Testis (tissue), 3 donors: ENCODE measurements around the gene ITGAE. TPM values are rescaled to one million over a fixed set of nuclear protein-coding genes. Genes with fewer than 3 reads are reported as not detected.

ENCODE experiments used
- DNase-seq: peaks from one replicate; pipeline ENCODE4 v3.0.0-alpha.2; 2019
- H3K27ac ChIP-seq, 2 donors: fragments of 200-600 bp; sonication (generic); one replicate each; pipeline ENCODE4 v1.5.1; 2019
- H3K27me3 ChIP-seq: fragments of 200-600 bp; sonication (generic); one replicate; pipeline ENCODE4 v1.5.1; 2019
- H3K36me3 ChIP-seq: fragments of 200-600 bp; sonication (generic); one replicate; pipeline ENCODE4 v1.5.1; 2017; ENCODE audit warnings: low read depth; ENCODE audit errors: missing control alignments
- H3K4me1 ChIP-seq: fragments of 200-600 bp; sonication (generic); one replicate; pipeline ENCODE4 v1.5.1; 2019
- H3K4me3 ChIP-seq, 2 donors: fragments of 200-600 bp; sonication (generic); one replicate each; pipeline ENCODE4 v1.5.1; 2017 to 2019
- H3K9me3 ChIP-seq: fragments of 200-600 bp; sonication (generic); one replicate; pipeline ENCODE4 v1.5.1; 2017
- CTCF ChIP-seq, 3 experiments: fragments of 450-650 bp in 2 of 3; fragments of 200-600 bp in 1 of 3; sonication (generic) in 1 of 3; IDR thresholded peaks; one replicate each; pipeline ENCODE4 v1.5.1; 2016 to 2019; ENCODE audit warnings: antibody characterized with exemption in 3 of 3, mild to moderate bottlenecking in 2 of 3, moderate library complexity in 1 of 3
- POLR2A ChIP-seq: fragments of 450-650 bp; IDR thresholded peaks from one replicate; pipeline ENCODE4 v1.6.1; 2017; ENCODE audit warnings: antibody characterized with exemption, mild to moderate bottlenecking, moderate library complexity
- WGBS, 2 donors: methylation state at CpG; one replicate each; pipeline ENCODE4 v1.1.5; 2018; 5-methylcytosine and 5-hydroxymethylcytosine counted together
- intact Hi-C: fragments of 100-400 bp; cut with DNase I; formaldehyde crosslinking; loops from one replicate; pipeline ENCODE4 v1.15.1; 2023; ENCODE audit warnings: low total_unique reads
- polyA plus RNA-seq: library from polyadenylated mRNA; stranded (reverse); fragments of 350-450 nt; fragmentation: Illumina TruSeq; extraction: RNeasy Lipid Tissue Mini Kit (QIAGEN cat#74804); gene quantifications from one replicate; pipeline ENCODE4 v1.2.3, GENCODE V29; 2014; ENCODE audit warnings: low read depth, low replicate concordance; ENCODE audit not compliant: insufficient read depth
- total RNA-seq, 2 donors: library from RNA; depleted of rRNA; stranded (reverse); fragments of >200 nt; gene quantifications; one replicate each; pipeline ENCODE4 v1.2.3, GENCODE V29; 2016

The ITGAE gene
- total and polyA plus RNA-seq, 3 donors from 2014 or later: 13.1 to 46.7 (median 16.1) TPM

GRCh38 chr17:3818786-3819185, 17.8 kb upstream of the ITGAE start:
- Histone ChIP-seq H3K9me3 (no peaks in the 10 kb centered on the region), H3K27me3 (no peaks in the 10 kb centered on the region), H3K27ac (no peak overlapping the region), H3K4me1 (no peaks in the 10 kb centered on the region), H3K36me3 (no peaks in the 10 kb centered on the region), H3K4me3 (no peak overlapping the region)
- TF ChIP-seq CTCF (IDR thresholded peaks at IDR 0.05) (no peak), POLR2A (no peak)
- intact Hi-C loops: no loop called here
- WGBS, 2 donors: 76 to 83% methylated on average over 6 of the region's 6 CpGs
- no peak for DNase-seq

GRCh38 chr17:3817851-3818605, 17.0 kb upstream of the ITGAE start:
- H3K9me3 ChIP-seq: no peaks in the 10 kb centered on the region
- H3K4me3 ChIP-seq: no peak overlapping the region
- H3K4me1 ChIP-seq: peaks cover 3% of the 10 kb centered on the region
- no peaks in the 10 kb centered on the region for H3K27me3 ChIP-seq
- TF ChIP-seq CTCF (IDR thresholded peaks at IDR 0.05): no peak
- no peak for DNase-seq
- intact Hi-C loops: no loop called here
- H3K27ac ChIP-seq: no peak overlapping the region
- WGBS, 2 donors: 92 to 93% methylated on average over 12 of the region's 12 CpGs
- no peaks in the 10 kb centered on the region for H3K36me3 ChIP-seq

- Histone ChIP-seq H3K9me3 (no peaks in the 10 kb centered on the region), H3K27me3 (no peaks in the 10 kb centered on the region), H3K4me1 (peaks cover 10% of the 10 kb centered on the region), H3K4me3 (no peak overlapping the region), H3K36me3 (no peaks in the 10 kb centered on the region), H3K27ac (no peak overlapping the region)
- no peak for DNase-seq
- WGBS, 2 donors: 85 to 87% methylated on average over 7 of the region's 7 CpGs
- intact Hi-C loops: no loop called here
- TF ChIP-seq CTCF (IDR thresholded peaks at IDR 0.05) (no peak), POLR2A (no peak)
Measured at GRCh38 chr17:3815925-3816324, 14.9 kb upstream of the ITGAE start.

GRCh38 chr17:3815122-3815521, 14.1 kb upstream of the ITGAE start:
- DNase-seq: no peak
- WGBS, 2 donors: 76 to 79% methylated on average over 6 of the region's 6 CpGs
- Histone ChIP-seq H3K27ac (no peak overlapping the region), H3K4me1 (peaks cover 10% of the 10 kb centered on the region), H3K36me3 (no peaks in the 10 kb centered on the region), H3K9me3 (no peaks in the 10 kb centered on the region), H3K27me3 (no peaks in the 10 kb centered on the region), H3K4me3 (no peak overlapping the region)
- intact Hi-C loops: no loop called here
- no peak for TF ChIP-seq CTCF (IDR thresholded peaks at IDR 0.05)
- TF ChIP-seq POLR2A: no peak

GRCh38 chr17:3814361-3814760, 13.4 kb upstream of the ITGAE start:
- TF ChIP-seq CTCF (IDR thresholded peaks at IDR 0.05): no peak
- no peak for TF ChIP-seq POLR2A
- Histone ChIP-seq H3K27ac (no peak overlapping the region), H3K36me3 (no peaks in the 10 kb centered on the region), H3K4me3 (no peak overlapping the region), H3K9me3 (no peaks in the 10 kb centered on the region), H3K27me3 (no peaks in the 10 kb centered on the region), H3K4me1 (peaks cover 10% of the 10 kb centered on the region)
- 87 to 95% methylated on average over 13 of the region's 13 CpGs for WGBS, 2 donors
- intact Hi-C loops: no loop called here
- DNase-seq: no peak
